ENCODE results near the gene ZNF462. TPM values are rescaled to one million over a fixed set of nuclear protein-coding genes. Genes with fewer than 3 reads are reported as not detected.
A peak's percentile ranks its signal among the peaks of the same experiment; 100 is the strongest.

Gene ZNF462
- total and polyA plus RNA-seq, 2 of the 4 experiments (the other 2 are of a cell fraction), result 6.1 to 18.8 TPM

- H2AK5ac ChIP-seq (ENCODE audit: low read depth, low read length), result no peak overlapping the region; the same call in 1 of the 2 replicates
- H3K14ac ChIP-seq (replicated peaks; ENCODE audit: low read depth, low read length), result peak overlapping the region; percentile 50
- BruUV-seq (replicated peaks), result no TSS peak
- TF ChIP-seq RAD21 (IDR thresholded peaks at IDR 0.05; ENCODE audit: low read length) (no peak), CEBPB (IDR thresholded peaks at IDR 0.05; ENCODE audit: low read depth, low read length) (peak; percentile 20; the same call in 1 of the 2 replicates), BHLHE40 (IDR thresholded peaks at IDR 0.05; ENCODE audit: low read depth, low read length) (peak; percentile 7; the same call in 1 of the 2 replicates)
- peak overlapping the region; percentile 70; the same call in 1 of the 2 replicates for H4K5ac ChIP-seq (ENCODE audit: low read depth, low read length)
- no peaks in the 10 kb centered on the region for H3K9me3 ChIP-seq (ENCODE audit: control insufficient read depth, insufficient read depth, low read length)
- POLR2A ChIA-PET (ENCODE audit: unreplicated experiment), result no interaction called here
- peak overlapping the region; percentile 89 for H3K4me2 ChIP-seq (ENCODE audit: low read depth, low read length)
- H4K8ac ChIP-seq (ENCODE audit: low read depth in 2 of 2, low read length in 2 of 2), result peak overlapping the region; percentile 42 to 72
- H2AFZ ChIP-seq (replicated peaks; ENCODE audit: low read length, poor library complexity), result no peak overlapping the region
- H3K18ac ChIP-seq (ENCODE audit: low read depth, low read length), result peak overlapping the region; percentile 78; the same call in 1 of the 2 replicates
- in situ Hi-C loops (cut with MboI; ENCODE audit: low sequenced_read_pairs), result no loop called here
- DNase-seq (peak; percentile 92), ATAC-seq (ENCODE audit: low read depth) (peak; percentile 41)
- peak overlapping the region; percentile 55 for H2BK20ac ChIP-seq (ENCODE audit: low read depth, low read length)
- H3K23ac ChIP-seq (ENCODE audit: low read depth, low read length), result peak overlapping the region; percentile 6; the same call in 1 of the 2 replicates
- no peaks in the 10 kb centered on the region for H3K36me3 ChIP-seq (ENCODE audit: control insufficient read depth, insufficient read depth, low read length)
- peak overlapping the region; percentile 27 for H4K91ac ChIP-seq (ENCODE audit: insufficient read depth, low read depth, low read length)
- WGBS, 2 experiments (ENCODE audit: extremely low coverage in 2 of 2, insufficient read length in 1 of 2), result no CpG with 5 or more reads among the region's 8 CpGs
- H3K4ac ChIP-seq (ENCODE audit: low read depth, low read length), result peak overlapping the region; percentile 63
- dilution Hi-C loops (cut with HindIII; ENCODE audit: low sequenced_read_pairs, unreplicated experiment), result no loop called here
- no peak overlapping the region for H2AK9ac ChIP-seq (replicated peaks; ENCODE audit: low read depth, low read length, poor library complexity)
- no peaks in the 10 kb centered on the region for H3K27me3 ChIP-seq (ENCODE audit: control insufficient read depth, insufficient read depth, low read length)
- H3K56ac ChIP-seq (ENCODE audit: extremely low read depth, insufficient read depth, low read length), result peak overlapping the region; percentile 26
- peak overlapping the region; percentile 53 for H2BK120ac ChIP-seq (ENCODE audit: low read depth, low read length)
- peak overlapping the region; percentile 86 for H2BK5ac ChIP-seq (ENCODE audit: low read depth, low read length, poor library complexity, severe bottlenecking)
- no peak overlapping the region for H3K4me3 ChIP-seq (ENCODE audit: insufficient read depth, low read depth, low read length)
- H4K20me1 ChIP-seq (ENCODE audit: insufficient read depth, low read length), result no peaks in the 10 kb centered on the region; the same call in 1 of the 2 replicates
- no peak overlapping the region for H3K9ac ChIP-seq (ENCODE audit: low read depth, low read length)
- intact Hi-C loops (cut with micrococcal nuclease), result loop anchor here (2.0 kb wide), 1 partner anchor 20 kb away; no protein-coding TSS in a partner anchor
- H3K79me1 ChIP-seq (ENCODE audit: low read depth in 1 of 2, low read length in 2 of 2), result peaks cover 17 to 50% of the 10 kb centered on the region in 2 experiments
- CTCF ChIA-PET, result interaction anchor here (0.6 kb wide), 1 partner anchor 81 kb away, joined by 3 read pairs; no protein-coding TSS in a partner anchor
- H3K9me1 ChIP-seq (ENCODE audit: insufficient read depth, low read length), result no peaks in the 10 kb centered on the region; the same call in 1 of the 2 replicates
- H3K27ac ChIP-seq (ENCODE audit: insufficient read depth, low read length), result peak overlapping the region; percentile 61
- H3K4me1 ChIP-seq (ENCODE audit: control insufficient read depth, insufficient read depth, low read length), result peaks cover 16% of the 10 kb centered on the region
- H2BK15ac ChIP-seq (ENCODE audit: low read depth, low read length), result peak overlapping the region; percentile 79; the same call in 1 of the 3 replicates
Measured at GRCh38 chr9:106916466-106917235, 53.7 kb downstream of the ZNF462 start.
